ENCODE results near the gene DIP2C.

DIP2C gene

DNA sequence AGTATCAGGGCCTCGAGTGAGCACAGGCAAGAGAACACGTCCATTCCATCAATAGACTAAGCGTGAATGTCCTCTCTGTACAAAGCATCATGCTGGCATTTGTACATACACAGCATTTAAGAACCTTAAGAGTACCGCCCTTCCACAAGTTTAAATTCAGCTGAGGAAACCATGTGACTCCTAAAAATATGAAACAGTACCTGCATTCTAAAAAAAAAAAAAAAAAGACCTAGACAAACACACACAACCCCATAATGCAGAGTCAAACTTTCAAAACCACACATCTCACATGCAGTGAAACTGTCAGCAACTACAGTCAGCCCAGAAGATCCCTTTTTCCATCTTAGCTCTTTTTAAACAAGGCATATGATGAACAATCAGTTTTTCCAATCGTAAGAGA, 124.3 kb downstream of the DIP2C start:
- no peak overlapping the region for H3K4me3 ChIP-seq (replicated peaks; ENCODE audit: low read depth, low read length)
- TF ChIP-seq, protein P1, sequence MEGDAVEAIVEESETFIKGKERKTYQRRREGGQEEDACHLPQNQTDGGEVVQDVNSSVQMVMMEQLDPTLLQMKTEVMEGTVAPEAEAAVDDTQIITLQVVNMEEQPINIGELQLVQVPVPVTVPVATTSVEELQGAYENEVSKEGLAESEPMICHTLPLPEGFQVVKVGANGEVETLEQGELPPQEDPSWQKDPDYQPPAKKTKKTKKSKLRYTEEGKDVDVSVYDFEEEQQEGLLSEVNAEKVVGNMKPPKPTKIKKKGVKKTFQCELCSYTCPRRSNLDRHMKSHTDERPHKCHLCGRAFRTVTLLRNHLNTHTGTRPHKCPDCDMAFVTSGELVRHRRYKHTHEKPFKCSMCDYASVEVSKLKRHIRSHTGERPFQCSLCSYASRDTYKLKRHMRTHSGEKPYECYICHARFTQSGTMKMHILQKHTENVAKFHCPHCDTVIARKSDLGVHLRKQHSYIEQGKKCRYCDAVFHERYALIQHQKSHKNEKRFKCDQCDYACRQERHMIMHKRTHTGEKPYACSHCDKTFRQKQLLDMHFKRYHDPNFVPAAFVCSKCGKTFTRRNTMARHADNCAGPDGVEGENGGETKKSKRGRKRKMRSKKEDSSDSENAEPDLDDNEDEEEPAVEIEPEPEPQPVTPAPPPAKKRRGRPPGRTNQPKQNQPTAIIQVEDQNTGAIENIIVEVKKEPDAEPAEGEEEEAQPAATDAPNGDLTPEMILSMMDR (IDR thresholded peaks at IDR 0.05; ENCODE audit: low read length, missing control alignments): no peak
- no peak for DNase-seq (ENCODE audit: low read depth)

DNA sequence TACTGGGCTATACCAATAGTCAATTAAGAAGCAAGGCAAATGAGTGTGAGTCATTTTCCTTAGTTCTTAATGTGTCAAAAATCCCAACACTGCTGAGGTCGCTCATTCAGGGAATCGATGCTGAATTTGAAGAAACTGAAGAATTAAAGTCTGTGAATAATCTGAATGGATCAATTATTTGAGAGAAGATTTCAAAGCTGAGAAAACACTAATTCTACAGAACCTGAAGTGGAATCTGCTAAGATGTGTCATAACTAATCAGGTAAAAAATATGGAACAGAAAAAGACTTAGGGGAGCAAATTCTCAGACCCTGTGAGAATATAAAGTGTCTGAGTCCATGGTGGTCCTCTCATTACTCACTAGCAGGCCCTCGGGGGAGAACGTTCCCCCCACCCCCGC, 125.6 kb downstream of the DIP2C start:
- DNase-seq (ENCODE audit: low read depth): no peak
- no peak overlapping the region for H3K4me3 ChIP-seq (replicated peaks; ENCODE audit: low read depth, low read length)
- TF ChIP-seq, protein P1 (IDR thresholded peaks at IDR 0.05; ENCODE audit: low read length, missing control alignments): no peak

DNA sequence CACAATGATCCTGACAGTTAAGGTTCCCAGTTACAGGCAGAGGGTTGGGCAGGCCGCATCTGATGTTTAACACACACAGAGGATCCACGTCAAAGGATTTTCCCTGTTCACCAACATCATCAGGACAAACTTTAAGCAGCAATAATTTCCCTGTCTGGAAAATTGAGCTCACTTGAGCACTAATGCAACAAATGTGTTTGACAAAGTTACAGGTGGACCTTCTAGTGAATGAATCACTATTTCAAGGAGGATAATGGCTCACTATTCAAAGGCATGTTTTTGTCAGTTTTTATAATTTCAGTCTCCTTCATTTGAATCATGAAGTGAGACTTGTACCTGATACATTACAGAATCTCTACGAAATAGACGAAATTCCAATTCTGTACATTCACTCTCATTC, 127.3 kb downstream of the DIP2C start:
- TF ChIP-seq, protein P1 (IDR thresholded peaks at IDR 0.05; ENCODE audit: low read length, missing control alignments): no peak
- DNase-seq (ENCODE audit: low read depth): no peak
- H3K4me3 ChIP-seq (replicated peaks; ENCODE audit: low read depth, low read length): no peak overlapping the region

DNA sequence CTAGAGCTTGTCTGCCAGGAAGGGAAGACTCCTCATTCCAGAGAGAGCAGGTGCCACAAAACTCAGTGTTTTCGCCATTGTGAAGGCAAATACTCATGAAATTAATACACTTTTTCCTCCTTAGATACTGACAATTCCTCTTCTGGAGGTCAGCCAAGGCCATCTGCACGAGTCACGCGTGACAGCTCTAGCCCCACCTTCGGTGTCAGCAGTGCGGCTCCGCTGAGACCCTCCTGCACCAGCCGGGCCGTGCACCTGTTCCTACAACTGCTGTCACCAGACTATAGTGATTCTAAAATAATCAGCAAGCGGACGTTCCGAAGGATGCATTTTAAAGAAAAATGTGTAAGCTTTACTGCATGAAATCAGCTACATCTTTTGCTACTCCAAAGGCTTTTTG, 127.7 kb downstream of the DIP2C start:
- no peak overlapping the region for H3K4me3 ChIP-seq (replicated peaks; ENCODE audit: low read depth, low read length)
- DNase-seq (ENCODE audit: low read depth): no peak
- TF ChIP-seq, protein P1 (IDR thresholded peaks at IDR 0.05; ENCODE audit: low read length, missing control alignments): no peak

DNA sequence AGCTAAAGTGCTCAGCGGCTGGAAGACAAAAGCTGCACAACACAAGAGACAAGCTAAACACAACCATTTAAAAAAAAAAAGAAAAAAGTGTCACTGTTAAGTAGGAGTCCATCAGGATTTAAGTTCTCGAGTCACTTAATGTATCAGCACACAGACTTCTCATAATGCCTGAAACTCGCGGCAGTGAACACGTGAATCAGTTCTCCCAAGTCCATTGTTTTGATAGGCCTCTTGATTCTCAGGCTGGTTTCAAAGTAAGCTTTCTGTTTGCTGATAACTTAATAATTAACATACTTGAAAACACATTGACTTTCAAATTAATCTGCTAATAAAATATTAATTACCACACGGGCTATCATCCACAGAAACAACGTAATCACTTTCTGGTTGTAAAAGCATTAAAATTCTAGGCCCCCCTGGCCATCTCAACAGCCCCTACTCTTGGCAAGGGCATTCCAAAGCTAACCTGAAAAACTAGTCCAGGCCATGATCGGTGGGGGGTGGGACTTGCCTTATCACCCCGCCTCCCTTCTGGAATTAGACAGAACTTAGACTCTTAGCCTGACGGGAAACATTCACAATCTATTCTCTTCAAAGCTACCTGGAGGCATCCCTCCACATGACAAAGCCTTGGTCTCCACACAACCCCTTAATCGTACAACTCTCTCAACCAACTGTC, 129.0 kb downstream of the DIP2C start:
- no peak for DNase-seq (ENCODE audit: low read depth)
- no peak overlapping the region for H3K4me3 ChIP-seq (replicated peaks; ENCODE audit: low read depth, low read length)
- TF ChIP-seq, protein P1 (IDR thresholded peaks at IDR 0.05; ENCODE audit: low read length, missing control alignments): no peak

DNA sequence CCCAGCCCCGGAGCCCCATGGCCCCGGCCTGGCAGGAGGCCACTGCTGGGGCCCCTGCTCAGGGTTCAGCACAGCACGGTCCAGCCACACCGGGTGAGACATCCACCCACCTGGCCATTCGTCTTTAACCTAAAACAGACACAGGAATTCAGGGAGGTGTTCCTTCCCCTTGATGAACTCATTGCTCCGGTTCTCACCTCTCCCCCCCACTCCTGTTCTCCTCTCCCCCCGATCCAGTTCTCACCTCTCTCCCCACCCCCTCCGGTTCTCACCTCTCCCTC, 129.8 kb downstream of the DIP2C start:
- TF ChIP-seq, protein P1 (IDR thresholded peaks at IDR 0.05; ENCODE audit: low read length, missing control alignments): no peak
- DNase-seq (ENCODE audit: low read depth): no peak
- H3K4me3 ChIP-seq (replicated peaks; ENCODE audit: low read depth, low read length): no peak overlapping the region

All from fibroblast of pulmonary artery (primary cell).